ENCODE data around the gene PIEZO2. TPM values are rescaled to one million over a fixed set of nuclear protein-coding genes. Genes with fewer than 3 reads are reported as not detected.

Gene PIEZO2
- total and polyA plus RNA-seq, 2 of the 8 experiments (the other 6 are each of a cell fraction or from before 2014, with no cell fraction given) = 4.7 to 16.5 TPM

DNA sequence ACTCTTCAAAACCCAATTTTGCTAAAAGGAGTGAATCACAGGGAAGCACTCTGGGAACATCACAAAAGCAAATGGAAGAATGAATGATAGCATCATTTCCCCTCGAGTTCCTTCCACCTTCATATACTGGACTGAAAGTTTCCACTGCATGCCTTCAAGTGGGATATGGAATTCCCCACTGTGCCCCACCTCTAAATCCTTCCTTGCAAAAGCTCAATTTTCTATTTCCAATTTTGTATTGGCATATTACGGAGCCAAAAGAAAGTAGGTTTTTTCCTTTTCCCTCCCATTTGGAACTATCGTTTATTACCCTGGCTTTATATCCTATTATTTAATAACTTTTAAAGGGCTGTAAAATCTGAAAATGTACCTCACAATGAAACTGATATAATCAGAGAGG, 149.3 kb downstream of the PIEZO2 start:
- no peak overlapping the region for H4K91ac ChIP-seq (replicated peaks; ENCODE audit: insufficient read length, low read length)
- H2AFZ ChIP-seq (ENCODE audit: low read length) = no peak overlapping the region
- H4K20me1 ChIP-seq (replicated peaks in 1 of 2; ENCODE audit: control insufficient read depth in 1 of 2, insufficient read depth in 2 of 2, low read length in 2 of 2) = no peaks in the 10 kb centered on the region
- no peak overlapping the region for H2BK12ac ChIP-seq (ENCODE audit: low read depth, low read length)
- H3K27ac ChIP-seq (ENCODE audit: low read depth, low read length) = no peak overlapping the region
- no peak overlapping the region for H3K4ac ChIP-seq (replicated peaks; ENCODE audit: insufficient read length, low read depth, low read length)
- DNase-seq (ENCODE audit: low read depth in 1 of 2, low spot score in 2 of 2) = no peak
- no peaks in the 10 kb centered on the region for H3K27me3 ChIP-seq (replicated peaks in 1 of 4; ENCODE audit: control insufficient read depth in 3 of 4, extremely low read depth in 1 of 4, insufficient read depth in 3 of 4, low read length in 3 of 4)
- no peak overlapping the region for H2BK120ac ChIP-seq (replicated peaks; ENCODE audit: low read depth, low read length)
- H3K18ac ChIP-seq (ENCODE audit: extremely low read depth, low read length) = no peak overlapping the region
- no peaks in the 10 kb centered on the region; the same call in 1 of the 2 replicates for H3K23me2 ChIP-seq (ENCODE audit: low read depth, low read length)
- no peaks in the 10 kb centered on the region for H3K79me1 ChIP-seq (ENCODE audit: low read depth, low read length)
- no peak overlapping the region for H2BK5ac ChIP-seq (ENCODE audit: low read depth, low read length)
- no peak overlapping the region for H3K4me3 ChIP-seq (ENCODE audit: extremely low read depth in 1 of 4, insufficient read depth in 2 of 4, low read depth in 3 of 4, low read length in 4 of 4)
- no peaks in the 10 kb centered on the region for H3K36me3 ChIP-seq (ENCODE audit: control insufficient read depth in 2 of 4, insufficient read depth in 4 of 4, low read length in 3 of 4)
- no peak overlapping the region for H3K4me2 ChIP-seq (ENCODE audit: insufficient read depth in 1 of 2, low read depth in 2 of 2, low read length in 2 of 2)
- H2BK15ac ChIP-seq (ENCODE audit: low read length) = no peak overlapping the region
- H4K5ac ChIP-seq (ENCODE audit: insufficient read length, low read depth, low read length) = no peak overlapping the region
- H3K23ac ChIP-seq (ENCODE audit: insufficient read length) = no peak overlapping the region
- no peaks in the 10 kb centered on the region for H3K79me2 ChIP-seq (ENCODE audit: control insufficient read depth in 1 of 2, insufficient read depth in 2 of 2, low read length in 2 of 2)
- FAIRE-seq = no peak
- H3K14ac ChIP-seq (ENCODE audit: insufficient read length) = no peak overlapping the region
- WGBS, 2 experiments (ENCODE audit: extremely low coverage in 1 of 2, insufficient coverage in 1 of 2, insufficient read length in 1 of 2, insufficient replicate concordance in 2 of 2, low coverage in 1 of 2, low lambda C conversion rate in 2 of 2, missing lambda C conversion rate in 1 of 2) = 81% methylated on average over 3 of the region's 3 CpGs; no CpG with 5 or more reads in 1 of the 2 experiments
- H3K9ac ChIP-seq (replicated peaks in 1 of 4; ENCODE audit: extremely low read depth in 1 of 4, low read depth in 3 of 4, low read length in 3 of 4) = no peak overlapping the region
- H4K8ac ChIP-seq (ENCODE audit: extremely low read depth, insufficient read depth, low read length) = no peak overlapping the region
- H3K9me3 ChIP-seq (ENCODE audit: insufficient read depth in 2 of 2, low read depth in 1 of 2, low read length in 1 of 2) = no peaks in the 10 kb centered on the region
- ChIA-PET CTCF (ENCODE audit: partially characterized antibody) (no interaction called here), POLR2A (ENCODE audit: partially characterized antibody) (no interaction called here)
- no peak overlapping the region for H2BK20ac ChIP-seq (ENCODE audit: low read length)
- peaks cover 0 to 4% (median 2%) of the 10 kb centered on the region in 4 experiments; a peak in 4 of 7 replicates for H3K4me1 ChIP-seq (replicated peaks in 1 of 4; ENCODE audit: control insufficient read depth in 3 of 4, insufficient read depth in 4 of 4, low read length in 3 of 4)
- no peak overlapping the region for H2AK5ac ChIP-seq (ENCODE audit: low read depth, low read length)
- no peak overlapping the region for H3K56ac ChIP-seq (replicated peaks; ENCODE audit: insufficient read length, low read depth, low read length)
- TF ChIP-seq SIN3A (conservative IDR thresholded peaks at IDR 0.05 in 1 of 2, IDR thresholded peaks at IDR 0.05 in 1 of 2; ENCODE audit: low read depth in 1 of 2, low read length in 2 of 2) = no peak
- no peak for TF ChIP-seq SP1 (IDR thresholded peaks at IDR 0.05; ENCODE audit: low read depth, low read length)
- TF ChIP-seq, protein P1, sequence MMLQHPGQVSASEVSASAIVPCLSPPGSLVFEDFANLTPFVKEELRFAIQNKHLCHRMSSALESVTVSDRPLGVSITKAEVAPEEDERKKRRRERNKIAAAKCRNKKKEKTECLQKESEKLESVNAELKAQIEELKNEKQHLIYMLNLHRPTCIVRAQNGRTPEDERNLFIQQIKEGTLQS (IDR thresholded peaks at IDR 0.05; ENCODE audit: insufficient read depth, low read depth, low read length) = no peak
- no peak for TF ChIP-seq CBX8 (IDR thresholded peaks at IDR 0.05; ENCODE audit: borderline replicate concordance, low read depth, low read length)
- no peak for TF ChIP-seq CHD1 (IDR thresholded peaks at IDR 0.05; ENCODE audit: low read depth, low read length)
- TF ChIP-seq, protein P2, sequence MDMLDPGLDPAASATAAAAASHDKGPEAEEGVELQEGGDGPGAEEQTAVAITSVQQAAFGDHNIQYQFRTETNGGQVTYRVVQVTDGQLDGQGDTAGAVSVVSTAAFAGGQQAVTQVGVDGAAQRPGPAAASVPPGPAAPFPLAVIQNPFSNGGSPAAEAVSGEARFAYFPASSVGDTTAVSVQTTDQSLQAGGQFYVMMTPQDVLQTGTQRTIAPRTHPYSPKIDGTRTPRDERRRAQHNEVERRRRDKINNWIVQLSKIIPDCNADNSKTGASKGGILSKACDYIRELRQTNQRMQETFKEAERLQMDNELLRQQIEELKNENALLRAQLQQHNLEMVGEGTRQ (IDR thresholded peaks at IDR 0.05; ENCODE audit: low read length) = no peak
- TF ChIP-seq BRCA1 (IDR thresholded peaks at IDR 0.05; ENCODE audit: low read depth, low read length) = no peak
- no peak for TF ChIP-seq SP4 (IDR thresholded peaks at IDR 0.05; ENCODE audit: low read length)
- TF ChIP-seq RNF2 (IDR thresholded peaks at IDR 0.05; ENCODE audit: borderline replicate concordance, low read depth, low read length, missing control alignments, poor library complexity, severe bottlenecking) = no peak
- TF ChIP-seq BACH1 (IDR thresholded peaks at IDR 0.05; ENCODE audit: low read length) = no peak
- no peak for TF ChIP-seq GTF2F1 (IDR thresholded peaks at IDR 0.05; ENCODE audit: borderline replicate concordance, low read depth, low read length)
- no peak for TF ChIP-seq POLR2A (IDR thresholded peaks at IDR 0.05; ENCODE audit: control extremely low read depth in 1 of 2, low read depth in 2 of 2, low read length in 2 of 2)
- no peak for TF ChIP-seq CREB1 (IDR thresholded peaks at IDR 0.05)
- TF ChIP-seq TEAD4 (IDR thresholded peaks at IDR 0.05; ENCODE audit: low read depth, low read length) = no peak
